Activated CD4-positive, CD25-positive, alpha-beta regulatory T cell treated with anti-CD3 and anti-CD28 coated beads, Interleukin-2, amount 50 U/mL, for 72 hours (primary cell): ENCODE data around the gene ANKRD44.

Experiments used
- DNase-seq: peaks from one replicate; pipeline ENCODE4 v3.0.0; 2021

The ANKRD44 gene

GRCh38 chr2:197101519-197101918, 209.1 kb downstream of the ANKRD44 start:
- no peak for DNase-seq

GRCh38 chr2:197097578-197098366, 212.8 kb downstream of the ANKRD44 start:
- DNase-seq, result no peak

- no peak for DNase-seq
Measured at GRCh38 chr2:197096649-197097048, 213.9 kb downstream of the ANKRD44 start.

GRCh38 chr2:197092431-197092830, 218.1 kb downstream of the ANKRD44 start:
- DNase-seq, result no peak

- no peak for DNase-seq
Measured at GRCh38 chr2:197090742-197091367, 219.7 kb downstream of the ANKRD44 start.

- no peak for DNase-seq
Measured at GRCh38 chr2:197089655-197090054, 220.9 kb downstream of the ANKRD44 start.

- no peak for DNase-seq
Measured at GRCh38 chr2:197088694-197089093, 221.9 kb downstream of the ANKRD44 start.

GRCh38 chr2:197086500-197086899, 224.1 kb downstream of the ANKRD44 start:
- no peak for DNase-seq

GRCh38 chr2:197085665-197086064, 224.9 kb downstream of the ANKRD44 start:
- no peak for DNase-seq

- no peak for DNase-seq
Measured at GRCh38 chr2:197081294-197081693, 229.3 kb downstream of the ANKRD44 start.

- no peak for DNase-seq
Measured at GRCh38 chr2:197080578-197081216, 229.9 kb downstream of the ANKRD44 start.

GRCh38 chr2:197079832-197080555, 230.6 kb downstream of the ANKRD44 start:
- DNase-seq, result no peak

GRCh38 chr2:197079414-197079813, 231.2 kb downstream of the ANKRD44 start:
- DNase-seq, result no peak

- DNase-seq, result no peak
Measured at GRCh38 chr2:197078535-197078934, 232.0 kb downstream of the ANKRD44 start.

- no peak for DNase-seq
Measured at GRCh38 chr2:197077336-197077735, 233.2 kb downstream of the ANKRD44 start.

- no peak for DNase-seq
Measured at GRCh38 chr2:197076652-197077051, 233.9 kb downstream of the ANKRD44 start.

- DNase-seq, result no peak
Measured at GRCh38 chr2:197075754-197076337, 234.7 kb downstream of the ANKRD44 start.

GRCh38 chr2:197075281-197075680, 235.3 kb downstream of the ANKRD44 start:
- no peak for DNase-seq

- no peak for DNase-seq
Measured at GRCh38 chr2:197073701-197074433, 236.7 kb downstream of the ANKRD44 start.

- no peak for DNase-seq
Measured at GRCh38 chr2:197073270-197073669, 237.3 kb downstream of the ANKRD44 start.

- DNase-seq, result no peak
Measured at GRCh38 chr2:197072533-197072932, 238.0 kb downstream of the ANKRD44 start.

GRCh38 chr2:197071790-197072436, 238.7 kb downstream of the ANKRD44 start:
- DNase-seq, result no peak
